ENCODE measurements around the gene TRPV5. TPM values are rescaled to one million over a fixed set of nuclear protein-coding genes. Genes with fewer than 3 reads are reported as not detected.

The TRPV5 gene
- total RNA-seq, 2 donors from 2014 or later = not detected

GRCh38 chr7:142954680-142955268, 21.2 kb upstream of the TRPV5 start:
- DNase-seq = no peak
- H3K27me3 ChIP-seq = no peaks in the 10 kb centered on the region
- no peaks in the 10 kb centered on the region for H3K9me3 ChIP-seq
- H3K4me3 ChIP-seq = no peak overlapping the region
- peaks cover 7% of the 10 kb centered on the region for H3K4me1 ChIP-seq
- no peaks in the 10 kb centered on the region for H3K36me3 ChIP-seq (replicated peaks in 1 of 2; ENCODE audit: insufficient read depth in 1 of 2, low read depth in 2 of 2)
- no peak for ATAC-seq
- intact Hi-C loops (cut with DNase I) = no loop called here
- H3K27ac ChIP-seq = no peak overlapping the region
- TF ChIP-seq CTCF (IDR thresholded peaks at IDR 0.05) (no peak), POLR2A (IDR thresholded peaks at IDR 0.05) (no peak)

- H3K27me3 ChIP-seq = no peaks in the 10 kb centered on the region
- H3K4me1 ChIP-seq = no peaks in the 10 kb centered on the region
- H3K9me3 ChIP-seq = no peaks in the 10 kb centered on the region
- TF ChIP-seq POLR2A (IDR thresholded peaks at IDR 0.05) = no peak
- H3K4me3 ChIP-seq = no peak overlapping the region
- intact Hi-C loops (cut with DNase I) = no loop called here
- no peak for ATAC-seq
- DNase-seq = no peak
- H3K27ac ChIP-seq = no peak overlapping the region
- no peaks in the 10 kb centered on the region for H3K36me3 ChIP-seq (replicated peaks in 1 of 2; ENCODE audit: insufficient read depth in 1 of 2, low read depth in 2 of 2)
These were observed 16.7 kb upstream of the TRPV5 start for GRCh38 chr7:142950235-142950634.

GRCh38 chr7:142948603-142949002, 15.1 kb upstream of the TRPV5 start:
- Histone ChIP-seq H3K9me3 (no peaks in the 10 kb centered on the region), H3K4me1 (no peaks in the 10 kb centered on the region), H3K27me3 (no peaks in the 10 kb centered on the region), H3K27ac (no peak overlapping the region), H3K36me3 (replicated peaks in 1 of 2; ENCODE audit: insufficient read depth in 1 of 2, low read depth in 2 of 2) (no peaks in the 10 kb centered on the region), H3K4me3 (no peak overlapping the region)
- intact Hi-C loops (cut with DNase I) = no loop called here
- WGBS, 2 donors = 98 to 99% methylated on average over 3 to 4 of the region's 4 CpGs
- TF ChIP-seq POLR2A (IDR thresholded peaks at IDR 0.05) = no peak
- TF ChIP-seq CTCF (IDR thresholded peaks at IDR 0.05) = no peak
- DNase-seq (no peak), ATAC-seq (no peak)

- no peak for TF ChIP-seq POLR2A (IDR thresholded peaks at IDR 0.05)
- no peak for TF ChIP-seq CTCF (IDR thresholded peaks at IDR 0.05)
- WGBS, 2 donors = 66 to 72% methylated on average over 3 of the region's 3 CpGs
- Histone ChIP-seq H3K9me3 (no peaks in the 10 kb centered on the region), H3K36me3 (replicated peaks in 1 of 2; ENCODE audit: insufficient read depth in 1 of 2, low read depth in 2 of 2) (no peaks in the 10 kb centered on the region), H3K27ac (no peak overlapping the region), H3K4me3 (no peak overlapping the region), H3K4me1 (peaks cover 17% of the 10 kb centered on the region), H3K27me3 (no peaks in the 10 kb centered on the region)
- DNase-seq (no peak), ATAC-seq (no peak)
- intact Hi-C loops (cut with DNase I) = no loop called here
These were observed 11.5 kb upstream of the TRPV5 start for GRCh38 chr7:142945001-142945400.

GRCh38 chr7:142943706-142944268, 10.2 kb upstream of the TRPV5 start:
- no peaks in the 10 kb centered on the region for H3K36me3 ChIP-seq (replicated peaks in 1 of 2; ENCODE audit: insufficient read depth in 1 of 2, low read depth in 2 of 2)
- no peaks in the 10 kb centered on the region for H3K27me3 ChIP-seq
- ATAC-seq (no peak), DNase-seq (no peak)
- H3K4me3 ChIP-seq = no peak overlapping the region
- intact Hi-C loops (cut with DNase I) = no loop called here
- WGBS, 2 donors = 72 to 73% methylated on average over 5 to 7 of the region's 7 CpGs
- no peak overlapping the region for H3K27ac ChIP-seq
- no peak for TF ChIP-seq POLR2A (IDR thresholded peaks at IDR 0.05)
- TF ChIP-seq CTCF (IDR thresholded peaks at IDR 0.05) = no peak
- no peaks in the 10 kb centered on the region for H3K9me3 ChIP-seq
- H3K4me1 ChIP-seq = peaks cover 24% of the 10 kb centered on the region

Data from body of pancreas (tissue), 4 donors.